ENCODE measurements around the gene CNTNAP2.

GRCh38 chr7:146223851-146224250, 107.2 kb downstream of the CNTNAP2 start:
- no peak for TF ChIP-seq CTCF (IDR thresholded peaks at IDR 0.05)
- TF ChIP-seq POLR2A (IDR thresholded peaks at IDR 0.05): no peak
- TF ChIP-seq EP300 (IDR thresholded peaks at IDR 0.05): no peak

Measured in tibial nerve (tissue), 4 donors.